Right ventricle myocardium inferior (tissue), 1 donor: ENCODE results near the gene NR1D2. TPM values are rescaled to one million over a fixed set of nuclear protein-coding genes. Genes with fewer than 3 reads are reported as not detected.
A peak's percentile ranks its signal among the peaks of the same experiment; 100 is the strongest.

Source experiments
- ATAC-seq: fragments of 200-7000 bp; cut with Tn5 transposase; one replicate; pipeline ENCODE4 v1.9.1; 2020; ENCODE audit warnings: mild to moderate bottlenecking, moderate library complexity
- DNase-seq: peaks from one replicate; pipeline ENCODE4 v3.0.0; 2021; ENCODE audit errors: missing footprints
- intact Hi-C: fragments of 100-400 bp; cut with DNase I; formaldehyde crosslinking; loops from one replicate; pipeline ENCODE4 v1.11.0; 2022
- total RNA-seq: library from RNA; stranded (reverse); fragmentation: NEBNext Ultra II Directional; extraction: Animal tissue kit (Norgen Biotek cat#: 25700); gene quantifications from one replicate; pipeline ENCODE4 v1.2.1, GENCODE V29; 2021
- donor health status: DM: no; HTN: yes; CAD: no; lungs with severe emphysema.

Gene NR1D2
- total RNA-seq, 1 donor from 2014 or later: 44.5 TPM

GRCh38 chr3:23923786-23924185 lies 21.3 kb upstream of the NR1D2 start:
- intact Hi-C loops: no loop called here
- DNase-seq: no peak
- ATAC-seq: no peak

- no peak for DNase-seq
- intact Hi-C loops: no loop called here
- ATAC-seq: no peak
Measured at GRCh38 chr3:23926246-23926645, 18.8 kb upstream of the NR1D2 start.

GRCh38 chr3:23926736-23927135 lies 18.4 kb upstream of the NR1D2 start:
- DNase-seq: no peak
- ATAC-seq: no peak
- intact Hi-C loops: no loop called here

- ATAC-seq: no peak
- DNase-seq: no peak
- intact Hi-C loops: no loop called here
Measured at GRCh38 chr3:23928524-23928923, 16.6 kb upstream of the NR1D2 start.

GRCh38 chr3:23931597-23931996 lies 13.5 kb upstream of the NR1D2 start:
- DNase-seq: no peak
- intact Hi-C loops: no loop called here
- ATAC-seq: no peak

- DNase-seq (no peak), ATAC-seq (no peak)
- intact Hi-C loops: no loop called here
Measured at GRCh38 chr3:23932571-23932970, 12.5 kb upstream of the NR1D2 start.

- DNase-seq (no peak), ATAC-seq (no peak)
- intact Hi-C loops: no loop called here
Measured at GRCh38 chr3:23934253-23934652, 10.8 kb upstream of the NR1D2 start.

GRCh38 chr3:23937296-23937695 lies 7.8 kb upstream of the NR1D2 start:
- ATAC-seq: no peak
- intact Hi-C loops: no loop called here
- no peak for DNase-seq

GRCh38 chr3:23938688-23939087 lies 6.4 kb upstream of the NR1D2 start:
- intact Hi-C loops: no loop called here
- ATAC-seq: peak; percentile 34
- DNase-seq: no peak

GRCh38 chr3:23940775-23941174 lies 4.3 kb upstream of the NR1D2 start:
- ATAC-seq (no peak), DNase-seq (no peak)
- intact Hi-C loops: loop anchor here (10.0 kb wide), 1 partner anchor 736 kb away; the partner anchor contains the start of gene UBE2E2

- intact Hi-C loops: loop anchor here (10.0 kb wide), 1 partner anchor 737 kb away; the partner anchor contains the start of gene UBE2E2
- no peak for ATAC-seq
- no peak for DNase-seq
Measured at GRCh38 chr3:23941440-23941839, 3.6 kb upstream of the NR1D2 start.

GRCh38 chr3:23942546-23942945 lies 2.5 kb upstream of the NR1D2 start:
- DNase-seq (no peak), ATAC-seq (no peak)
- intact Hi-C loops: loop anchor here (10.0 kb wide), 1 partner anchor 738 kb away; the partner anchor contains the start of gene UBE2E2

GRCh38 chr3:23944007-23944783 lies 891 bp upstream of the NR1D2 start:
- DNase-seq: no peak
- intact Hi-C loops: loop anchor here (10.0 kb wide), 1 partner anchor 739 kb away; the partner anchor contains the start of gene UBE2E2
- ATAC-seq: no peak

GRCh38 chr3:23945663-23945912 lies 502 bp downstream of the NR1D2 start:
- DNase-seq (no peak), ATAC-seq (no peak)
- intact Hi-C loops: loop anchor here (1.0 to 10.0 kb wide), 2 partner anchors 28 to 741 kb away; partner anchors contain the start of genes RPL15 and UBE2E2

- peak; percentile 93 for ATAC-seq
- peak; percentile 100 for DNase-seq
- intact Hi-C loops: loop anchor here (1.0 to 10.0 kb wide), 2 partner anchors 29 to 741 kb away; partner anchors contain the start of genes RPL15 and UBE2E2
Measured at GRCh38 chr3:23945913-23946687, 1.0 kb downstream of the NR1D2 start.

GRCh38 chr3:23948761-23949160 lies 3.7 kb downstream of the NR1D2 start:
- ATAC-seq (no peak), DNase-seq (no peak)
- intact Hi-C loops: loop anchor here (10.0 kb wide), 1 partner anchor 744 kb away; the partner anchor contains the start of gene UBE2E2

- intact Hi-C loops: loop anchor here (10.0 kb wide), 1 partner anchor 745 kb away; the partner anchor contains the start of gene UBE2E2
- peak; percentile 78 for DNase-seq
- no peak for ATAC-seq
Measured at GRCh38 chr3:23949784-23950183, 4.7 kb downstream of the NR1D2 start.

GRCh38 chr3:23950293-23950692 lies 5.2 kb downstream of the NR1D2 start:
- no peak for DNase-seq
- no peak for ATAC-seq
- intact Hi-C loops: no loop called here

- no peak for ATAC-seq
- no peak for DNase-seq
- intact Hi-C loops: no loop called here
Measured at GRCh38 chr3:23952646-23953045, 7.6 kb downstream of the NR1D2 start.

GRCh38 chr3:23953523-23953922 lies 8.4 kb downstream of the NR1D2 start:
- intact Hi-C loops: no loop called here
- no peak for DNase-seq
- no peak for ATAC-seq
